A673 (cell line): Measurements from ENCODE around the gene TENM4. TPM values are rescaled to one million over a fixed set of nuclear protein-coding genes. Genes with fewer than 3 reads are reported as not detected.

Experiments used
- BruUV-seq: library from RNA; stranded (reverse); fragments of 400-500 nt; replicated peaks from 2 replicates; lab custom pipeline; 2021; lab: Mats Ljungman, UMichigan
- CTCF ChIA-PET: fragments of 300-600 bp; sonication (Branson Sonifier 250); formaldehyde crosslinking; loops from one replicate; lab custom pipeline; 2022; ENCODE audit warnings: antibody characterized with exemption; lab: Charles Lee
- POLR2A ChIA-PET: fragments of 300-600 bp; sonication (Branson Sonifier 250); formaldehyde crosslinking; loops from one replicate; lab custom pipeline; 2022; ENCODE audit warnings: antibody characterized with exemption; ENCODE audit not compliant: low non-redundant PET; lab: Charles Lee
- DNase-seq: peaks from one replicate; pipeline ENCODE4 v3.0.0-alpha.2; 2015; ENCODE audit warnings: low spot score
- H3K27ac ChIP-seq: fragments of 200-600 bp; sonication (generic); 2 replicates; pipeline ENCODE4 v1.5.1; 2016; ENCODE audit warnings: mixed run types, low read depth, mild to moderate bottlenecking, mixed read lengths, antibody characterized with exemption, low read length; ENCODE audit not compliant: poor library complexity, severe bottlenecking
- H3K27me3 ChIP-seq: fragments of 200-600 bp; sonication (generic); replicated peaks from 2 replicates; pipeline ENCODE4 v1.6.1; 2017; ENCODE audit warnings: mixed run types, low read depth, mild to moderate bottlenecking, mixed read lengths, antibody characterized with exemption, low read length; ENCODE audit not compliant: insufficient read depth, poor library complexity
- H3K36me3 ChIP-seq: fragments of 200-600 bp; sonication (generic); 2 replicates; pipeline ENCODE4 v1.6.1; 2016; ENCODE audit warnings: mixed run types, mild to moderate bottlenecking, mixed read lengths, antibody characterized with exemption, low read length; ENCODE audit not compliant: insufficient read depth, poor library complexity, severe bottlenecking
- H3K4me1 ChIP-seq: fragments of 200-600 bp; sonication (generic); 2 replicates; pipeline ENCODE4 v1.6.1; 2017; ENCODE audit warnings: mixed run types, mild to moderate bottlenecking, mixed read lengths, antibody characterized with exemption, low read length; ENCODE audit not compliant: insufficient read depth, poor library complexity, severe bottlenecking
- H3K4me3 ChIP-seq: fragments of 200-600 bp; sonication (generic); 2 replicates; pipeline ENCODE4 v1.5.1; 2016; ENCODE audit warnings: low read depth, mixed run types, mild to moderate bottlenecking, mixed read lengths, low read length; ENCODE audit not compliant: poor library complexity, severe bottlenecking
- H3K9me3 ChIP-seq: fragments of 200-600 bp; sonication (generic); 2 replicates; pipeline ENCODE4 v1.6.1; 2016; ENCODE audit warnings: mixed run types, low read depth, mild to moderate bottlenecking, mixed read lengths, antibody characterized with exemption, low read length; ENCODE audit not compliant: poor library complexity, severe bottlenecking
- EZH2 ChIP-seq: fragments of 200-600 bp; sonication (generic); IDR thresholded peaks from 2 replicates; pipeline ENCODE4 v1.6.1; 2017; ENCODE audit warnings: borderline replicate concordance, low read depth, mild to moderate bottlenecking, mixed read lengths, antibody characterized with exemption, low read length; ENCODE audit not compliant: poor library complexity, severe bottlenecking
- intact Hi-C: fragments of 100-400 bp; cut with micrococcal nuclease; formaldehyde crosslinking; loops from one replicate; pipeline ENCODE4 v1.10.0; 2022; ENCODE audit not compliant: unreplicated experiment
- total RNA-seq: library from RNA; stranded (reverse); gene quantifications from 2 replicates; pipeline ENCODE4 v1.2.3, GENCODE V29; 2021
- TF ChIP-seq, protein P1 (sequence below): fragments of 300-800, 200-600 bp; sonication (generic); conservative IDR thresholded peaks from 2 replicates; pipeline ENCODE4 v1.5.1; 2017; ENCODE audit warnings: low read depth, mild to moderate bottlenecking, antibody characterized with exemption, low read length, moderate library complexity, mixed read lengths

The TENM4 gene
- total RNA-seq, 1 experiment from 2014 or later, result 0.11 TPM

DNA sequence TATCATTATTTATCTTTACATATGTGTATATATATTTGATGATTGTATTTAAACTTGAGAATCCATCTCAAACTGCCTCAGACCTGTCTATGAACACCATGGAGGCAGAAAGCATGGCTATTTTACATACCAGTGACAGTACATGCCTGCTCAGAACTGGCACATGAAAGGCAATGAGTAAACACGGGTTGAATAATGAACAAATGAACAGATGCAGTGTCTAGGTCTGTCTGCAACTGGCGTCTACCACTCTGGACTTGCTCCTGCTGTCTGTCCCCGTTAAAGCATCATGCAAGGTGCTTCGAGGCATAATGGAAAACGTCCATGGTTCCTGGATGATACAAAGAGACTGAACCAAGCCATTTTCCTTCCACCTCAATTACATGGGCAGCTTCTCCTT is 594.6 kb downstream of the TENM4 start:
- TF ChIP-seq, protein P1, sequence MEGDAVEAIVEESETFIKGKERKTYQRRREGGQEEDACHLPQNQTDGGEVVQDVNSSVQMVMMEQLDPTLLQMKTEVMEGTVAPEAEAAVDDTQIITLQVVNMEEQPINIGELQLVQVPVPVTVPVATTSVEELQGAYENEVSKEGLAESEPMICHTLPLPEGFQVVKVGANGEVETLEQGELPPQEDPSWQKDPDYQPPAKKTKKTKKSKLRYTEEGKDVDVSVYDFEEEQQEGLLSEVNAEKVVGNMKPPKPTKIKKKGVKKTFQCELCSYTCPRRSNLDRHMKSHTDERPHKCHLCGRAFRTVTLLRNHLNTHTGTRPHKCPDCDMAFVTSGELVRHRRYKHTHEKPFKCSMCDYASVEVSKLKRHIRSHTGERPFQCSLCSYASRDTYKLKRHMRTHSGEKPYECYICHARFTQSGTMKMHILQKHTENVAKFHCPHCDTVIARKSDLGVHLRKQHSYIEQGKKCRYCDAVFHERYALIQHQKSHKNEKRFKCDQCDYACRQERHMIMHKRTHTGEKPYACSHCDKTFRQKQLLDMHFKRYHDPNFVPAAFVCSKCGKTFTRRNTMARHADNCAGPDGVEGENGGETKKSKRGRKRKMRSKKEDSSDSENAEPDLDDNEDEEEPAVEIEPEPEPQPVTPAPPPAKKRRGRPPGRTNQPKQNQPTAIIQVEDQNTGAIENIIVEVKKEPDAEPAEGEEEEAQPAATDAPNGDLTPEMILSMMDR, result no peak
- TF ChIP-seq EZH2, result no peak
- Histone ChIP-seq H3K4me3 (no peak overlapping the region), H3K9me3 (no peaks in the 10 kb centered on the region), H3K27ac (no peak overlapping the region), H3K36me3 (no peaks in the 10 kb centered on the region), H3K27me3 (peaks cover 59% of the 10 kb centered on the region), H3K4me1 (no peaks in the 10 kb centered on the region)
- ChIA-PET CTCF (no interaction called here), POLR2A (interaction anchor here (0.6 kb wide), 1 partner anchor 251 kb away, joined by 8 read pairs; no protein-coding TSS in a partner anchor)
- BruUV-seq, result no TSS peak
- intact Hi-C loops, result no loop called here
- no peak for DNase-seq

DNA sequence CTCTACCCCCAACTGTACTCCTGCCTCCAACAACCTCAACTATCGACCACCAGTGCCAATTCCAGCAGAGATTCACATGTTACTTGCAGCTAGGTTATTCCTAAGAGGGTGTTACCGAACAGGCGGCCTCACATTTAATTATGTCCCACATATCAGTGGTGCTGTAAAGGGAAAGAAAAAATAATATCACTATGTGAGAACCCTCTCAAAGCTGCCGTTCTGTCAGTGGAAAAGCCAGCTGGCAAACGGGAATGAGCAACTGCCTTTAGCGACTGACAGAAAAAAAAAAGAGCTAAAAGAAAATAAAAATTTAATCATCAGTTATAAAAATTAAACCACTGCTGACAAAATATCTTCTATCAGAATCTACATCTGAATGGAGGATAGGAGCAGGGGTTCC is 595.3 kb downstream of the TENM4 start:
- BruUV-seq, result no TSS peak
- no peak for DNase-seq
- intact Hi-C loops, result no loop called here
- TF ChIP-seq, protein P1, result no peak
- no peak for TF ChIP-seq EZH2
- peaks cover 52% of the 10 kb centered on the region for H3K27me3 ChIP-seq
- no peaks in the 10 kb centered on the region for H3K36me3 ChIP-seq
- no peak overlapping the region for H3K4me3 ChIP-seq
- ChIA-PET POLR2A (no interaction called here), CTCF (no interaction called here)
- H3K9me3 ChIP-seq, result no peaks in the 10 kb centered on the region
- H3K4me1 ChIP-seq, result no peaks in the 10 kb centered on the region
- H3K27ac ChIP-seq, result no peak overlapping the region

DNA sequence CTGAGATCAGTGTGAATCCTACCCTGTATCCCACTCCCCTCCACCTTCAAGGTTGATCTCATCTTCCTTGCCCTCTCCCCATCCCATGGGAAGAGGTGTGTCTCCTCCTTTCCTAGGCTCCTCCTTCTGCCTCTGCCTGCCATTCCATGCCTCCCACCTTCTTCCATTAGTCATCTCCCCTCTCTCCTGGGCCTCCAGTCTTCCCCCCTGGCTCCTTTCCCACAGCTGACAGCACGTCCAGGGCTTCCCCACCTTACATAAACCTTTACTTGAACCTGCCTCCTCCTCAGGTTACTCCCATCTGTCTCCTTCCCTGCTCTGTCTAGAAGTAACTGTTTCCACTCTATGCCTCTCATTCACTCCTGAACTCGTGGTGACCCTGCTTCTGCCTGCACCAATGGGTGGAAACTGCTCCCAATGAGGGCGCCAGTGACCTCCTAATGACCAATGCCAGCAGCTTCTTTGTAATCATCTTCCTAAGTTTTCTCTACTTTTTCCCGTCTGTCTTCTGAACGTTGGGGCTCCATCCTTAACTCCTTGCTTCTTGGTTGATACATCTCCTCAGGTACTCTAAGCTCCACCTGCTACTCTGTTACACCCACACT is 599.3 kb downstream of the TENM4 start:
- Histone ChIP-seq H3K27ac (no peak overlapping the region), H3K4me3 (no peak overlapping the region), H3K4me1 (no peaks in the 10 kb centered on the region), H3K9me3 (no peaks in the 10 kb centered on the region), H3K36me3 (no peaks in the 10 kb centered on the region), H3K27me3 (peaks cover 30% of the 10 kb centered on the region)
- no peak for DNase-seq
- no TSS peak for BruUV-seq
- TF ChIP-seq, protein P1, result no peak
- no peak for TF ChIP-seq EZH2
- ChIA-PET CTCF (no interaction called here), POLR2A (no interaction called here)
- intact Hi-C loops, result no loop called here
